ENCODE data around the gene NIT1. TPM values are rescaled to one million over a fixed set of nuclear protein-coding genes. Genes with fewer than 3 reads are reported as not detected.
A peak's percentile ranks its signal among the peaks of the same experiment; 100 is the strongest.

Gene NIT1
- total and polyA plus RNA-seq, 2 of the 13 experiments (the other 11 are each of a cell fraction or from before 2014, with no cell fraction given) = 22.7 to 31.0 TPM

DNA sequence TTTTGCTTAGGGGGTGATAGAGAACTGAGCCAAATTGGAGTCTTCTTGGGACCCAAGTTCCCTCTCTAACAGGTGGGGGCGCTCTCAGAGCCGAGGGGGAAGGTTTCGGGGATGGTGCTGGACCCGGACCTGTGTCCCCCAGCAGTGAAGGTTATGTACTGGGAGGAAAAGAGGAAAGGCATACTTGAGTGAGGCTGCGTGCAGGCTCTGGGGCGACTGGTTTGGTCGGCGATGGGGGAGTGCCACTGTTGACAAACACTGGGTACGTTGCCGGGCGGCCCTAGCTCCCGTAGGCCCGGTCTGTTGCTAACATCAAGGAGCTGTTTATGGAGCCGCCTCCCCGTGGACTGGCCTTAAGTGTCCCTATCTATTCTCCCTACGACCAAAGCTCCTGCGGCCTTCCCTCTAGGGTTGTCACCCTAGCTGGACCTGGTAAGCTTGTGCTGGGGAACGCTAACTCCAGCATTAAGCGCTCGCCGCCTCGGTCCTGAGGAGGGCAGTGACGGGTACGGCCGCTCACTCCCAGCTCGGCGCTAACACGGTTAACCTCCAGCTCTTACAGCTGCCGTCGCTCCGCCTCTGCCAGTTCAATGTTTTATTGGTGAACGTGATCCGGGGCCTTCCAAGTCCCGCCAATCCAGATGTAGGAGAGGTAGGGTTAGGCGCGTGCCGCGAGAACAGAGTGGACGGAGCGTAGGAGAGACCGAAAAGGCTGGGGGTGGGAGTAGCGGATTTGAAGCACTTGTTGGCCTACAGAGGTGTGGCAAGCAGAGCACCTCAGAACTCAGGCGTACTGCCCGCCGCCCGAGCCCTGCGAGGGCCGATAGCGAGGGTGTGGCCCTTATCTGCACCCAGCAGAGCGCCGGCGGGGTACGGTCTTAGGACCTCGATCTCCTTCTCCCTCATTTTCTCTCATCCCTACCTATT lies 48.1 kb downstream of the NIT1 start, which contains the start of gene PPOX (continued):
- TF ChIP-seq ARNTL (CRISPR knock-in tag; IDR thresholded peaks at IDR 0.05) = 0 out of 2 replicates have a peak, but pooled peaks have one; percentile 20
- TF ChIP-seq ADNP (CRISPR knock-in tag; IDR thresholded peaks at IDR 0.05) = no peak
- no peak for TF ChIP-seq ZNF331 (CRISPR knock-in tag; IDR thresholded peaks at IDR 0.05)
- no peak for TF ChIP-seq FLYWCH1 (CRISPR knock-in tag; IDR thresholded peaks at IDR 0.05)
- TF ChIP-seq RXRA (CRISPR knock-in tag; IDR thresholded peaks at IDR 0.05) = no peak
- TF ChIP-seq NR1H2 (CRISPR knock-in tag; IDR thresholded peaks at IDR 0.05; ENCODE audit: borderline replicate concordance, low read depth) = no peak
- no peak for TF ChIP-seq PLRG1 (conservative IDR thresholded peaks at IDR 0.05)
- TF ChIP-seq TEAD3 (CRISPR knock-in tag; optimal IDR thresholded peaks at IDR 0.05; ENCODE audit: borderline replicate concordance) = no peak
- TF ChIP-seq, protein P1, sequence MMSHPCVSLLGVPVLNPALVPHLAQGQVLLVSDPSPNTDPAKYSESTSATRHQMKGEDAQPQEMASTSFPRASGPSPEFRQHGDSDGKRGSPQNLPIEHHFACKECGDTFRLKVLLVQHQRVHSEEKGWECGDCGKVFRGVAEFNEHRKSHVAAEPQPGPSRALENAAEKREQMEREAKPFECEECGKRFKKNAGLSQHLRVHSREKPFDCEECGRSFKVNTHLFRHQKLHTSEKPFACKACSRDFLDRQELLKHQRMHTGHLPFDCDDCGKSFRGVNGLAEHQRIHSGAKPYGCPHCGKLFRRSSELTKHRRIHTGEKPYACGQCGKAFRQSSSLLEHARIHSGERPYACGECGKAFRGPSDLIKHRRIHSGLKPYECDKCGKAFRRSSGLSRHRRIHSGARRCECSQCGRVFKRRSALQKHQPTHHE (CRISPR knock-in tag; IDR thresholded peaks at IDR 0.05; ENCODE audit: borderline replicate concordance) = peak; percentile 29; the same call in 1 of the 2 replicates
- no peak; the same call in 1 of the 2 replicates for TF ChIP-seq ZNF460 (CRISPR knock-in tag; IDR thresholded peaks at IDR 0.05; ENCODE audit: borderline replicate concordance)
- TF ChIP-seq, protein P2, sequence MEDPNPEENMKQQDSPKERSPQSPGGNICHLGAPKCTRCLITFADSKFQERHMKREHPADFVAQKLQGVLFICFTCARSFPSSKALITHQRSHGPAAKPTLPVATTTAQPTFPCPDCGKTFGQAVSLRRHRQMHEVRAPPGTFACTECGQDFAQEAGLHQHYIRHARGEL (CRISPR knock-in tag; IDR thresholded peaks at IDR 0.05) = no peak
- TF ChIP-seq RBFOX2 (IDR thresholded peaks at IDR 0.05; ENCODE audit: low read depth, low read length) = peak; percentile 67
- TF ChIP-seq GTF3A (CRISPR knock-in tag; conservative IDR thresholded peaks at IDR 0.05) = no peak
- TF ChIP-seq, protein P3, sequence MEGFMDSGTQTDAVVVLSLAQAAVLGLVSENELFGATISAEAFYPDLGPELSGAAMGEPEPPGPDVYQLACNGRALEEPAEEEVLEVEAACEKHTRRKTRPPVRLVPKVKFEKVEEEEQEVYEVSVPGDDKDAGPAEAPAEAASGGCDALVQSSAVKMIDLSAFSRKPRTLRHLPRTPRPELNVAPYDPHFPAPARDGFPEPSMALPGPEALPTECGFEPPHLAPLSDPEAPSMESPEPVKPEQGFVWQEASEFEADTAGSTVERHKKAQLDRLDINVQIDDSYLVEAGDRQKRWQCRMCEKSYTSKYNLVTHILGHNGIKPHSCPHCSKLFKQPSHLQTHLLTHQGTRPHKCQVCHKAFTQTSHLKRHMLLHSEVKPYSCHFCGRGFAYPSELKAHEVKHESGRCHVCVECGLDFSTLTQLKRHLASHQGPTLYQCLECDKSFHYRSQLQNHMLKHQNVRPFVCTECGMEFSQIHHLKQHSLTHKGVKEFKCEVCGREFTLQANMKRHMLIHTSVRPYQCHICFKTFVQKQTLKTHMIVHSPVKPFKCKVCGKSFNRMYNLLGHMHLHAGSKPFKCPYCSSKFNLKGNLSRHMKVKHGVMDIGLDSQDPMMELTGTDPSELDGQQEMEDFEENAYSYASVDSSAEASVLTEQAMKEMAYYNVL (CRISPR knock-in tag; IDR thresholded peaks at IDR 0.05; ENCODE audit: borderline replicate concordance) = peak; percentile 68; the same call in 1 of the 2 replicates
- TF ChIP-seq ZNF589 (CRISPR knock-in tag; conservative IDR thresholded peaks at IDR 0.05) = no peak
- no peak for TF ChIP-seq DMAP1 (CRISPR knock-in tag; IDR thresholded peaks at IDR 0.05)
- TF ChIP-seq, protein P4, sequence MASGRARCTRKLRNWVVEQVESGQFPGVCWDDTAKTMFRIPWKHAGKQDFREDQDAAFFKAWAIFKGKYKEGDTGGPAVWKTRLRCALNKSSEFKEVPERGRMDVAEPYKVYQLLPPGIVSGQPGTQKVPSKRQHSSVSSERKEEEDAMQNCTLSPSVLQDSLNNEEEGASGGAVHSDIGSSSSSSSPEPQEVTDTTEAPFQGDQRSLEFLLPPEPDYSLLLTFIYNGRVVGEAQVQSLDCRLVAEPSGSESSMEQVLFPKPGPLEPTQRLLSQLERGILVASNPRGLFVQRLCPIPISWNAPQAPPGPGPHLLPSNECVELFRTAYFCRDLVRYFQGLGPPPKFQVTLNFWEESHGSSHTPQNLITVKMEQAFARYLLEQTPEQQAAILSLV (CRISPR knock-in tag; IDR thresholded peaks at IDR 0.05; ENCODE audit: borderline replicate concordance) = no peak
- no peak for TF ChIP-seq JARID2 (CRISPR knock-in tag; IDR thresholded peaks at IDR 0.05; ENCODE audit: insufficient replicate concordance)
- no peak for TF ChIP-seq ATAD3A (CRISPR knock-in tag; IDR thresholded peaks at IDR 0.05)
- no peak for TF ChIP-seq PAX8 (CRISPR knock-in tag; IDR thresholded peaks at IDR 0.05; ENCODE audit: borderline replicate concordance)
- no peak for TF ChIP-seq ZNF572 (CRISPR knock-in tag; IDR thresholded peaks at IDR 0.05)
- peak; percentile 61; the same call in 1 of the 2 replicates for TF ChIP-seq ZNF564 (CRISPR knock-in tag; IDR thresholded peaks at IDR 0.05)
- no peak for TF ChIP-seq ZSCAN12 (CRISPR knock-in tag; IDR thresholded peaks at IDR 0.05)
- TF ChIP-seq MYNN (CRISPR knock-in tag; IDR thresholded peaks at IDR 0.05; ENCODE audit: low read depth) = no peak
- TF ChIP-seq NCOR1 (IDR thresholded peaks at IDR 0.05; ENCODE audit: borderline replicate concordance, low read length) = no peak
- TF ChIP-seq NFYC (CRISPR knock-in tag; IDR thresholded peaks at IDR 0.05) = peak; percentile 95
